ENCODE data around the gene FBXO30.

- TF ChIP-seq CTCF (conservative IDR thresholded peaks at IDR 0.05) (no peak), ZFX (IDR thresholded peaks at IDR 0.05) (no peak)
These were observed 36.1 kb upstream of the FBXO30 start for GRCh38 chr6:145850671-145851070.

All from C4-2B (cell line).